Keratinocyte (primary cell): ENCODE data around the gene PCBD1. TPM values are rescaled to one million over a fixed set of nuclear protein-coding genes. Genes with fewer than 3 reads are reported as not detected.

Source experiments
- DNase-seq: peaks from one replicate; pipeline ENCODE4 v3.0.0-alpha.2; 2011; ENCODE audit warnings: low read depth, missing footprints, low spot score
- FAIRE-seq: peaks from 2 replicates; lab custom pipeline; 2011; peaks lifted over from hg19 to GRCh38; lab: Jason Lieb, UNC
- H2AFZ ChIP-seq: 2 replicates; pipeline ENCODE4 v1.6.0; 2012; ENCODE audit warnings: low read length, control low read depth, inconsistent platforms; ENCODE audit not compliant: control insufficient read depth
- H3K27ac ChIP-seq: 2 replicates; pipeline ENCODE4 v1.5.1; 2011; ENCODE audit warnings: low read length; ENCODE audit not compliant: control insufficient read depth, insufficient read depth
- H3K27me3 ChIP-seq: 3 replicates; pipeline ENCODE4 v1.6.0; 2011; ENCODE audit warnings: low read length; ENCODE audit not compliant: control insufficient read depth, insufficient read depth; ENCODE audit errors: extremely low read depth
- H3K36me3 ChIP-seq, 2 experiments: 2 replicates in 1 of 2; 3 replicates in 1 of 2; pipeline ENCODE4 v1.5.1; 2011; ENCODE audit warnings: low read length in 2 of 2, mild to moderate bottlenecking in 1 of 2; ENCODE audit not compliant: control insufficient read depth in 2 of 2, insufficient read depth in 2 of 2; ENCODE audit errors: extremely low read depth in 1 of 2
- H3K4me1 ChIP-seq: 3 replicates; pipeline ENCODE4 v1.5.1; 2011; ENCODE audit warnings: low read length; ENCODE audit not compliant: control insufficient read depth, insufficient read depth; ENCODE audit errors: extremely low read depth
- H3K4me2 ChIP-seq: 3 replicates; pipeline ENCODE4 v1.6.0; 2011; ENCODE audit warnings: low read depth, low read length; ENCODE audit not compliant: control insufficient read depth, insufficient read depth; ENCODE audit errors: extremely low read depth
- H3K4me3 ChIP-seq, 3 experiments: fragments of 200-600 bp in 1 of 3; sonication (generic) in 1 of 3; 2 replicates in 2 of 3; 3 replicates in 1 of 3; pipeline ENCODE4 v1.5.1; 2011 to 2016; ENCODE audit warnings: low read length in 3 of 3, mild to moderate bottlenecking in 3 of 3, control low read depth in 2 of 3, inconsistent platforms in 1 of 3, low read depth in 1 of 3, mixed read lengths in 1 of 3, mixed run types in 1 of 3, moderate library complexity in 1 of 3; ENCODE audit not compliant: control insufficient read depth in 2 of 3, insufficient read depth in 2 of 3; ENCODE audit errors: extremely low read depth in 1 of 3
- H3K79me2 ChIP-seq: 2 replicates; pipeline ENCODE4 v1.6.0; 2012; ENCODE audit warnings: low read length; ENCODE audit not compliant: control insufficient read depth, insufficient read depth
- H3K9ac ChIP-seq: 3 replicates; pipeline ENCODE4 v1.6.0; 2011; ENCODE audit warnings: low read length; ENCODE audit not compliant: control insufficient read depth, insufficient read depth; ENCODE audit errors: extremely low read depth
- H3K9me1 ChIP-seq: 3 replicates; pipeline ENCODE4 v1.6.0; 2011; ENCODE audit warnings: low read length; ENCODE audit not compliant: control insufficient read depth, insufficient read depth; ENCODE audit errors: extremely low read depth
- H3K9me3 ChIP-seq: 2 replicates; pipeline ENCODE4 v1.5.1; 2012; ENCODE audit warnings: low read depth, low read length; ENCODE audit not compliant: control insufficient read depth
- H4K20me1 ChIP-seq: 3 replicates; pipeline ENCODE4 v1.6.0; 2011; ENCODE audit warnings: low read length; ENCODE audit not compliant: control insufficient read depth, insufficient read depth; ENCODE audit errors: extremely low read depth
- CTCF ChIP-seq, 3 experiments: IDR thresholded peaks in 1 of 3; conservative IDR thresholded peaks in 1 of 3; optimal IDR thresholded peaks in 1 of 3; 2 replicates in 2 of 3; 3 replicates in 1 of 3; pipeline versions ENCODE3 to v1.5.1; 2011; ENCODE audit warnings: low read length in 3 of 3, mild to moderate bottlenecking in 3 of 3, moderate library complexity in 2 of 3, control low read depth in 1 of 3, inconsistent platforms in 1 of 3; ENCODE audit not compliant: insufficient read depth in 2 of 3; ENCODE audit errors: extremely low read depth in 1 of 3
- EZH2 ChIP-seq: IDR thresholded peaks from one replicate; pipeline ENCODE4 v1.6.1; 2012; ENCODE audit warnings: inconsistent platforms, mild to moderate bottlenecking, low read length, moderate library complexity
- dilution Hi-C: fragments of 300-500 bp; cut with MboI; formaldehyde crosslinking; loops from one replicate; pipeline ENCODE4 v1.7.0; 2020; ENCODE audit warnings: low sequenced_read_pairs; ENCODE audit not compliant: extremely low pct_ligation_motif_present
- polyA plus RNA-seq, 5 experiments: library from polyadenylated mRNA; depleted of rRNA in 3 of 5; stranded (reverse) in 3 of 5; stranded (forward) in 1 of 5; unstranded in 1 of 5; fragments of >200 nt; gene quantifications; 1 replicate in 1 of 5; 2 replicates in 3 of 5; 3 replicates in 1 of 5; pipeline versions ENCODE4 v1.2.1 to v1.2.3, GENCODE V29; 2011 to 2012; ENCODE audit warnings: missing spikeins in 2 of 5, low read depth in 1 of 5, low replicate concordance in 1 of 5

Gene PCBD1
- polyA plus RNA-seq, 1 donor (not counting 4 experiments of a cell fraction or from before 2014, with no cell fraction given): 41.5 TPM

GRCh38 chr10:70833601-70834000, 54.8 kb downstream of the PCBD1 start:
- no peak for DNase-seq
- Histone ChIP-seq H3K36me3 (peaks cover 4 to 8% of the 10 kb centered on the region in 2 experiments), H2AFZ (no peak overlapping the region), H3K4me1 (peaks cover 45% of the 10 kb centered on the region), H3K27ac (peak overlapping the region; percentile 60), H3K4me3 (no peak overlapping the region), H3K27me3 (no peaks in the 10 kb centered on the region), H3K9me3 (no peaks in the 10 kb centered on the region), H4K20me1 (no peaks in the 10 kb centered on the region), H3K9me1 (no peaks in the 10 kb centered on the region), H3K79me2 (peaks cover 55% of the 10 kb centered on the region), H3K9ac (peak overlapping the region; percentile 0), H3K4me2 (peak overlapping the region; percentile 79)
- FAIRE-seq: no peak
- TF ChIP-seq EZH2 (no peak), CTCF (optimal IDR thresholded peaks at IDR 0.05 in 1 of 3, IDR thresholded peaks at IDR 0.05 in 1 of 3, conservative IDR thresholded peaks at IDR 0.05 in 1 of 3; ENCODE audit: extremely low read depth in 1 of 3, insufficient read depth in 2 of 3, low read length in 3 of 3) (no peak)
- dilution Hi-C loops: no loop called here

Other genes with a start within 250 kb of the PCBD1 start
- gene ADAMTS14, start 216.1 kb downstream of the PCBD1 start, polyA plus RNA-seq: 0.09 to 0.75 TPM (median 0.12 TPM) in 3 replicates
- gene TBATA, start 103.2 kb downstream of the PCBD1 start, polyA plus RNA-seq: not detected in 3 replicates
- gene SGPL1, start 72.6 kb downstream of the PCBD1 start, polyA plus RNA-seq: 27.3 to 44.1 TPM (median 31.4 TPM) in 3 replicates